ENCODE data around the gene PDE7B. TPM values are rescaled to one million over a fixed set of nuclear protein-coding genes. Genes with fewer than 3 reads are reported as not detected.

Gene PDE7B
- total RNA-seq, 1 donor from 2014 or later, result 16.0 TPM

DNA sequence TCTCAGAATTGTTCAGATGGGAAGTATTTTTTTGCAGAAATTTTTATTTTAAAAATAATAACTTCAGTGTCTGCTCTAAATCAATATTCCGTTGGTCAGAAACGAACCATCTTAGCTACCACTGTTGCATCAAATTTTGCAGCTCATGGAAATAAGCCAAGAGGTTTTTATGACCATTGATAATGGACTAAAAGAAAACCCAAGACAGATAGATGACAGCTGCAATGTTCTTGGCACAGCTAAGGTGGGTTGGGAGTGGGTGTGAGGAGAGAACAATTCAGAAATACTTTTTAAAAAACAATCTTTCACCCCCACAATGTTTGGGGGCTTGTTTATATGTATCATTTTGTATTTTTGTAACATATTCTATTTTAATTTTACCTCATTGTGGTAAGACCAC is 121.1 kb downstream of the PDE7B start:
- Mint-ChIP-seq H3K27me3 (no peaks in the 10 kb centered on the region), H3K36me3 (ENCODE audit: low read depth) (peaks cover 17% of the 10 kb centered on the region), H3K4me3 (no peak overlapping the region), H3K9me3 (peaks cover 13% of the 10 kb centered on the region), H3K4me1 (no peaks in the 10 kb centered on the region), H3K27ac (no peak overlapping the region)
- intact Hi-C loops (cut with micrococcal nuclease), result no loop called here
- DNase-seq, result no peak

DNA sequence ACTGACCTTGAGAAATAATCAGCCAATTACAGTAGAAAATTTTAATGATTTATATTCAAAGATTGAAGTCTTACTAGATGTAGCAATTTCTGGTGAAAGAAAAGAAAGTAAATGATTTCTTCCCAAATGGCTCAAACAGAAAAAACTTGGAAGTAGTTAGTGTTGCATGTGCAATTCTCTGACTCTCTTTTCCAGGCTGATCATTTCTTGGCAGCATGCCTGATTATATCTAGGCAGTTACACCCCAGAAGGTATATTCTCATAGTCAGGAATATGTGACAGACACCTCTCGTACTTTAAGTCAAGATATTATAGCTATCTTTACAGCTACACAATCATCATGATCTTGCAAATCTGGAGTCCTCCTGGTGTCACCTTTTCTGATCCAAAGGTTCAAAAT is 122.9 kb downstream of the PDE7B start:
- Mint-ChIP-seq H3K36me3 (ENCODE audit: low read depth) (peaks cover 17% of the 10 kb centered on the region), H3K27me3 (no peaks in the 10 kb centered on the region), H3K4me3 (no peak overlapping the region), H3K4me1 (no peaks in the 10 kb centered on the region), H3K9me3 (peaks cover 13% of the 10 kb centered on the region), H3K27ac (no peak overlapping the region)
- intact Hi-C loops (cut with micrococcal nuclease), result no loop called here
- no peak for DNase-seq

DNA sequence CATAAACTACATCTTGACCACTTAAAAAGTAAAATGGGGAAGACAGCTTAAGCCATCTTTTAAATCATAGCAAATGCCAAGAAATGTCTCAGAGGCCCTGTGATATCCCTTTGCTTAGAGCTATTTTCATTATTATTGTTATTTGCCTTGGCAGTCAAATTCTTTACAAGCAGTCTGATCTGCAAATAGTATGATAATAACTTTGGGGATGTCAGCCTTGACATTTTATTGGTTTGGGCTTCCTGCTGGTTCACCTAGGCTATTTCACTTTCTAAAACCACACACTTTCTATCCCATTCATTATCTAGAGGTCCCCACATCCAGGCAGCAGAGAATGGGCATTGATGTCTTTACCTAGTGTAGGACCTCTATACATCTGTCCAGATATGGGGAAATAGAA is 125.1 kb downstream of the PDE7B start:
- DNase-seq, result no peak
- no peak overlapping the region for H3K27ac Mint-ChIP-seq
- no peaks in the 10 kb centered on the region for H3K27me3 Mint-ChIP-seq
- H3K9me3 Mint-ChIP-seq, result peaks cover 10% of the 10 kb centered on the region
- peaks cover 14% of the 10 kb centered on the region for H3K36me3 Mint-ChIP-seq (ENCODE audit: low read depth)
- H3K4me3 Mint-ChIP-seq, result no peak overlapping the region
- intact Hi-C loops (cut with micrococcal nuclease), result no loop called here
- no peaks in the 10 kb centered on the region for H3K4me1 Mint-ChIP-seq

DNA sequence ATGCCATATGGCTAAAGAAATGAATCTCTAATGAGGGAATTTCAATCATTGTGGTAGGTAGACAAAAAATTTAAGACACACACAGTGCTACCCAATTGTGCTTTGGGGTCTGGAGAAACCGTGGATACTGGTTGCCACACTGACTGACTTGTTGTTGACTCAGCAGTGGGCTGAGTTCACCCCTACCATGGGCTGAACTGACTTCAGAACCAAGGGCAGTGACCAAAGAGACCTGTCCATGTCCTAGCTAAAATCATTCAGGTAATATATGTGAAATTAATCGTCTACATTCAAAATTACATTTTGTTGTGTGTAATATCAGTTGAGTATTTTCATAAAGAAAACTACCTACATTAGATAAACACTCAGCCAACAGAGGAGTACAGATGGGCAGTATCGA is 131.6 kb downstream of the PDE7B start:
- Mint-ChIP-seq H3K9me3 (no peaks in the 10 kb centered on the region), H3K36me3 (ENCODE audit: low read depth) (peaks cover 11% of the 10 kb centered on the region), H3K27ac (no peak overlapping the region), H3K27me3 (peaks cover 2% of the 10 kb centered on the region), H3K4me3 (no peak overlapping the region), H3K4me1 (peaks cover 2% of the 10 kb centered on the region)
- DNase-seq, result no peak
- intact Hi-C loops (cut with micrococcal nuclease), result no loop called here

DNA sequence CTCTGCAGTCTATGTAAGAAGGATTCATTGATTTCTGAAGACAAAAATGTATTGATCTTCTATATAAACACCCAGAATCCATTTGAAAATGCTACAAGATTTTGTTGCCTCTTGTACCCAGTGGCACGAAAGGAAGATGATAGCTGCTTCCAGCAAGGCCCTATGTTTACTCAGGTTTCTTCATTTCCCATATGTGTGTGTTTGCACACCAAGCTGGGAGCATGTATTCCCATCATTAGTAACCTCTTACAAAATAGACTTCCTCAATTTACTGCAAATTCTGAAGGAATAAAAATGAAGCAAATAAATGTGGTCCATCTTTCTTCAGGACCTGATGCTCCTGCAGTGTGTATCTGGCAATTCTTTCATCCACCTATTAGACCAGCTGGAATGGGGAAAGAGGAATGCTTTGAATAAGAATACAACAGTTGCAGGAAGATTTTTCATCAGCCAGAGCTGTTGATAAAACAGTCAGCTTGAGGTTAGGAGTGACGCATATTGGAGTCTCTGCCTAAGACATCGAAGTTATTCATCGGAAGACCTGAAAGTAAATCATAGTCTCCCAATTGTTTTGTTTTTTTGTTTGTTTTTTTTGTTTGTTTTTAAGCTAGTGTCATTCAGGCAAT is 132.3 kb downstream of the PDE7B start:
- Mint-ChIP-seq H3K9me3 (peaks cover under 1% of the 10 kb centered on the region), H3K4me3 (no peak overlapping the region), H3K4me1 (peaks cover 2% of the 10 kb centered on the region), H3K27me3 (peaks cover 2% of the 10 kb centered on the region), H3K27ac (no peak overlapping the region), H3K36me3 (ENCODE audit: low read depth) (peaks cover 9% of the 10 kb centered on the region)
- intact Hi-C loops (cut with micrococcal nuclease), result no loop called here
- DNase-seq, result no peak

DNA sequence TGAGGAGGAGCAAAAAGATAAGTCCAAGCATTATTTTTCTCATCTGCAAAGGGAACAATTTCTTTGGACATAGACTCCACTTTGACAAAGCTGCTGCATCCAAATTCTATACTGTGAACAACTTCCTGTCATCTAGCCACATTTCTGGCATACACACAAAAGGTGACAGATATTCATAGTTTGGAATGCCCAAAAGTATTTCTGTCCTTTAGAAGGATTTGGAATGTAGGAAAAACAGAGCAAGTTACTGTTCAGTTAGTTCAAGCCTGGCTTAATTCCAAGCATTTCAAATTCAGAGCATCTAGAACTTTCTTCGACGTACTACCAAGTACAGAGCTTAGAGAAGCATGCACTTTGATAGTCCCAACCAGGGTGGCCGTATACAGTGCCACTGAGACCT is 134.0 kb downstream of the PDE7B start:
- Mint-ChIP-seq H3K36me3 (ENCODE audit: low read depth) (peaks cover 6% of the 10 kb centered on the region), H3K27ac (no peak overlapping the region), H3K9me3 (peaks cover 3% of the 10 kb centered on the region), H3K4me1 (peaks cover 2% of the 10 kb centered on the region), H3K27me3 (peaks cover 2% of the 10 kb centered on the region), H3K4me3 (no peak overlapping the region)
- DNase-seq, result no peak
- intact Hi-C loops (cut with micrococcal nuclease), result no loop called here

DNA sequence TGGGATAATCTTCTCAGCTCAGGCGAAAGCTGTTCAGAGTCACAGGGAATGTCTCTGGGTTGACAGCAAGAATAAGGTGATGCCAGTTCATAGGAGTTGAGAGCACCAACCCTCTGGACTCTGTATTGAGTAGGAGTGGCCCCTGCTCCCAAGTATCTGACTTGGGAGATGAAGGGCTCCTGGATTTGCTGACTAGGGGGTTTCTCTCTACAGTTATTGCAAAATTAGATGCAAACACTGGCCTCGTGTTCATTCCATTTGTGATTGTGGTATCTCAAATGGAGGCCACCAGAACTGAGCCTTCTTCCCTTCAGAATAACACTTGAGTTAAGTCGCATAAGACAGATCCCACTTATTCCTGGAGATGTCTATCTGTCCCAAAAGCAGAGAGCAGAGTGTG is 135.7 kb downstream of the PDE7B start:
- intact Hi-C loops (cut with micrococcal nuclease), result no loop called here
- Mint-ChIP-seq H3K36me3 (ENCODE audit: low read depth) (peaks cover 9% of the 10 kb centered on the region), H3K4me1 (peaks cover 2% of the 10 kb centered on the region), H3K4me3 (no peak overlapping the region), H3K27me3 (peaks cover 2% of the 10 kb centered on the region), H3K9me3 (peaks cover 3% of the 10 kb centered on the region), H3K27ac (no peak overlapping the region)
- no peak for DNase-seq

DNA sequence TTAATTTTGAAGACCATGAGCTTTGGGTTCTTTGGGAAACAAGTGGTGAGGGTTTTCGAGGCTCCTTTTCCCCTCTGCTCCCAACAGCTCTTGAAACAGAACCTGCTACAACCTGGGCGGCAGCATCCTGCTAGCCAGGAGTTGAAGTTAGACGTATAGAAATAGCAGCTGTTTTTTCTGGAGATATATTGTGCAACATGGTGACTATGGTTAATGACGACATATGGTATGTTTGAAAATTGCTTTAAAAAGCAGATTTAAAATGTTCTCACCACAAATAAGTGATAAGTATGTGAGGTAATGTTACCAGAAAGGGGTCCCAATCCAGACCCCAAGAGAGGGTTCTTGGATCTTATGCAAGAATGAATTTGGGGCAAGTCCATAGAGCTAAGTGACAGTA is 138.9 kb downstream of the PDE7B start:
- intact Hi-C loops (cut with micrococcal nuclease), result no loop called here
- DNase-seq, result no peak

DNA sequence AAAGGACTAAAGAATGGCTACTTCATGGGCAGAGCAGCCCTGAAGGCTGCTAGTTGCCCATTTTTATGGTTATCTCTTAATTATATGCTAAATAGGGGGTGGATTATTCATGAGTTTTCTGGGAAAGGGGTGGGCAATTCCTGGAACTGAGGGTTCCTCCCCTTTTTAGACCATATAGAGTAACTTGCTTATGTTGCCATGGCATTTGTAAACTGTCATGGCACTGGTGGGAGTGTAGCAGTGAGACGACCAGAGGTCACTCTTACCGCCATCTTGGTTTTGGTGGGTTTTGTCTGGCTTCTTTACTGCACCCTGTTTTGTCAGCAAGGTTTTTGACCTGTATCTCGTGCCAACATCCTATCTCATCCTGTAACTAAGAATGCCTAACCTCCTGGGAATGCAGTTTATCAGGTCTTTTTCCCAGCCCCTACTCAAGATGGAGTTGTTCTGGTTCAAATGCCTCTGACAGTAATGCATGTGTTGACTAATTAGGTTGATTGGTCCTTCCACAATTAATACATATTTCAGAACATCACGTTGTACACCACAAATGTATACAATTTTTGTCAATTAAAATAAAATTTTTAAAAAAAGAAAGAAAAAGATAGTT is 139.5 kb downstream of the PDE7B start:
- DNase-seq, result no peak
- Mint-ChIP-seq H3K4me3 (no peak overlapping the region), H3K4me1 (peaks cover 8% of the 10 kb centered on the region), H3K36me3 (ENCODE audit: low read depth) (peaks cover 9% of the 10 kb centered on the region), H3K27me3 (no peaks in the 10 kb centered on the region), H3K27ac (no peak overlapping the region), H3K9me3 (peaks cover 3% of the 10 kb centered on the region)
- intact Hi-C loops (cut with micrococcal nuclease), result no loop called here

More for the DNA sequence above, 138.9 kb downstream of the PDE7B start:
- H3K4me1 Mint-ChIP-seq, result peaks cover 7% of the 10 kb centered on the region
- peaks cover 3% of the 10 kb centered on the region for H3K9me3 Mint-ChIP-seq
- H3K4me3 Mint-ChIP-seq, result no peak overlapping the region
- peaks cover 8% of the 10 kb centered on the region for H3K36me3 Mint-ChIP-seq (ENCODE audit: low read depth)
- H3K27me3 Mint-ChIP-seq, result no peaks in the 10 kb centered on the region
- no peak overlapping the region for H3K27ac Mint-ChIP-seq

DNA sequence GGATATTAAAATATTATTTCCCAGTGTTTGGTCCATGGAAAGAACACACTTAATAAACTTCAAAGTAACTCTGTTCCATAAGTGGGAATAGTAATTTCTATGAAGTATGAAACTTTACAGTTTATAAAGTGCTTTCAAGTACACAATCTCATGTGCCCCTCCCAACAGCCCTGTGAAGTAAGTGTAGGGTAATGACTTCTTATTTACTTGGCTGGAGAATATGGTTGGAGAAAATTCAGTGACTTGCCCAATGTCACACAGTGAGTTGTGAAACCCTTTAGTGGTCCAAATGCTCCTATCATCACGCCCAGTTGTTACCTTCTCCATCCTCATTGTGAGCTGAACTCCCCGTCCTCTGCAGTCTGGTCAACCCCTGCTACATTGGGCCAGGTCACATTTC is 141.2 kb downstream of the PDE7B start:
- no peaks in the 10 kb centered on the region for H3K27me3 Mint-ChIP-seq
- no peak overlapping the region for H3K27ac Mint-ChIP-seq
- peaks cover 6% of the 10 kb centered on the region for H3K4me1 Mint-ChIP-seq
- H3K9me3 Mint-ChIP-seq, result peaks cover 3% of the 10 kb centered on the region
- no peak overlapping the region for H3K4me3 Mint-ChIP-seq
- H3K36me3 Mint-ChIP-seq (ENCODE audit: low read depth), result peaks cover 7% of the 10 kb centered on the region
- intact Hi-C loops (cut with micrococcal nuclease), result no loop called here
- no peak for DNase-seq

DNA sequence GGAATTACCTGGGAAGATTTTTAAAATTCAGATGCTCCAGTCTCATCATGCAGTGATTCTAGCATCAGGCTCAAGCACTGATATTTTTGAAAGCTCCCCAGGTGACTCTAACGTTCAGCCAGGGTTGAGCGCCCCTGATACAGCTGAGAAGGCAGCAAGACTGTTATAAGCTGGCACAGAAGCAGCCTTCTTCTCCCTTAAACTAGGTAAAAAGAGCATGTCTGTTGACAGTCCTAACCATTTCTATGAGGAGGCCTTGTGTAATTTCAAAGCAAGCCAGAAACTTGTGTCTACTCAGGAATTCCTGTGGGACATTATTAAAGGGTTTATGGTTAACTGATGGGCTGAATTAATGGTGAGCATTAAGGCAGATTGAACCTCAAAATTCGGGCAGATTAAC is 141.9 kb downstream of the PDE7B start:
- Mint-ChIP-seq H3K36me3 (ENCODE audit: low read depth) (peaks cover 7% of the 10 kb centered on the region), H3K9me3 (peaks cover 3% of the 10 kb centered on the region), H3K4me3 (no peak overlapping the region), H3K4me1 (peaks cover 6% of the 10 kb centered on the region), H3K27me3 (no peaks in the 10 kb centered on the region), H3K27ac (no peak overlapping the region)
- intact Hi-C loops (cut with micrococcal nuclease), result no loop called here
- DNase-seq, result no peak

DNA sequence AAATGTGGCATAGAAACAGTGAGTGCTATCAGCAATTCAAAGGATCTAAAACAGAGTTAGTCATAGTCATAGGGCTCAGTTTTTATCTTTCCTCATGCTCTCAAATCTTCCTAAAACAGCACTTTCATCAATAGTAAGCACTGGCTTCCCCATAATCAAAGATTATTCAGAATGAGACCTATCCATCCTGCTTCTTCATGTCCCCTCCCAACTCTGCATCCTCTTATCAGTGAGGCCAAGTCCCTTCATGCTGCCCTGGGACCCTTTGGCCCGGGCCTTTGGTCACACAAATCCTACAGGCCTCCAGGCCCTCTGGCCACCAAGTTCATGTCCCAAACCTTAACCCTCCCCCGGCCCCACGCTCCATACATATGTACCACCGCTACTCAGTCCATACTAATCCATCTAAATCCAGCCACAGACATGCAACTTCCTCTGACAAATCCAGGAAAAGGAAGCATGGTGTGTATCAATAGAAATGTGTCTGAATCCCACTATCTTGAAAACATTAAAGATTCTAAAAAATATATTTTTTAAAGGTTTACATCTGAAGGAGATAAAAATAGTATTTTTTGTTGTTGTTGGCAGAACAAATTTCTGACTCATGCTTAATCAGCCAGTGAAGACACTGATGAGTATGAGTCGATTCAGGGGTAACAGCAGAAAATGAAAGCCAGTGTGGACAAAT is 143.5 kb downstream of the PDE7B start:
- intact Hi-C loops (cut with micrococcal nuclease), result no loop called here
- Mint-ChIP-seq H3K9me3 (peaks cover 9% of the 10 kb centered on the region), H3K4me1 (peaks cover 6% of the 10 kb centered on the region), H3K36me3 (ENCODE audit: low read depth) (peaks cover 9% of the 10 kb centered on the region), H3K27ac (no peak overlapping the region), H3K4me3 (no peak overlapping the region), H3K27me3 (no peaks in the 10 kb centered on the region)
- no peak for DNase-seq

DNA sequence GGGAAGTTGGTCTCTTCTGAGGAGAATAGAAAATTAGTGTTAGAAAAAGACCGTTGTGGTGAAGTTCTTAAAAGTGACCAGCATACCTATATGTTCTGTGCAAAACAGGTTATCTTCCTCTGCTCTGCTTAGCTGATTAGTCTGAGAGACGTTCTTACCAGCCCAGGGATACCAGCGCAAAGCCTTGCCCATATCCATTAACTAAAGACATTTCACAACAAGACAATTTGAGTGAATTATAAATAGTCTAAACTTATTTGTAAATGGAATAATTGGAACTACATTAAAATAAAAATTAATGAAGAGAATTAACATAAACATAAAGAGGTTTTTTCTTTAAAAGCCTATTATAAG is 144.0 kb downstream of the PDE7B start:
- DNase-seq, result no peak
- no peak overlapping the region for H3K4me3 Mint-ChIP-seq
- intact Hi-C loops (cut with micrococcal nuclease), result no loop called here
- peaks cover 6% of the 10 kb centered on the region for H3K4me1 Mint-ChIP-seq
- H3K36me3 Mint-ChIP-seq (ENCODE audit: low read depth), result peaks cover 9% of the 10 kb centered on the region
- no peaks in the 10 kb centered on the region for H3K27me3 Mint-ChIP-seq
- H3K9me3 Mint-ChIP-seq, result peaks cover 14% of the 10 kb centered on the region
- no peak overlapping the region for H3K27ac Mint-ChIP-seq

DNA sequence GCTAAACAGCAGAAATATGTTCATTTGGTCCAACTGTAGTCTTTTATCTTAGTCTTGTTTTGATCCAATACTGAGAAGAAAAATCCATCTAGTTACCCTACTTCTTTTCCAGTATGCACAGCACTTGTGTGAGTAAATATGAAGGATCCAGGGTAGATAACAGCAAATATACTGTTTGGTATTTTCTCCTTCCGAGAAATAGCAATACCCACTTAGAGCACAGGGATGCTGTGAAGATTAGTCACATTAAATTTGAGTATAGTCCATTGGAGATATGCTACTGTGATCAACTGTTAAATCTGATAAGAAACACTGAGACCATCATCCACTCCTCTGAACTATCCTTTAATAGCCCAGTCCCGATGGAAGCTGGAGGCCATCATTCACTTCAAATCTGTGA is 145.2 kb downstream of the PDE7B start:
- intact Hi-C loops (cut with micrococcal nuclease), result no loop called here
- Mint-ChIP-seq H3K4me1 (peaks cover 6% of the 10 kb centered on the region), H3K9me3 (peaks cover 14% of the 10 kb centered on the region), H3K4me3 (no peak overlapping the region), H3K27ac (no peak overlapping the region), H3K27me3 (no peaks in the 10 kb centered on the region), H3K36me3 (ENCODE audit: low read depth) (peaks cover 8% of the 10 kb centered on the region)
- no peak for DNase-seq
